Measurements from ENCODE around the gene SLC8A3. TPM values are rescaled to one million over a fixed set of nuclear protein-coding genes. Genes with fewer than 3 reads are reported as not detected.

Gene SLC8A3
- total and polyA plus RNA-seq, 2 of the 13 experiments (the other 11 are each of a cell fraction or from before 2014, with no cell fraction given): 0.01 to 0.02 TPM

DNA sequence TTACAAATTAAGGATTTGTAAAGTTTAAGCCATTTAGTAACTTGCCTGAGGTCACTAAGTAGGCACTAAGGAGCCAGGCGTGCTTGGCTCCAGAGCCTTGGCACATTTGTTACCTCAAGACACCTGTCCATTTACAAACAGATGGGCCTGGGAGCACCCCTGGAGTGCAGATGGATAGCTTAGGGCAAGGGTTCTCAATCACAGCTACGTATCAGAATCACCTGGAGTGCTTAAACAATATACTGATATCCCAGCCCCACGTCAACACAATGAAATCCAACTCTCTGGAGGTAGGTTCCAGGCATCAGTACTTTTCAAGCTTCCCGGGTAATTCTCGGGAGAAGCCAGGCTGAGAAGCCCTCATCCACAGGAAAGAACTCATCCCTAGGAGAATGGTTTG lies 45.4 kb downstream of the SLC8A3 start:
- WGBS (ENCODE audit: low lambda C conversion rate): 33% methylated on average over 3 of the region's 5 CpGs
- ATAC-seq (no peak), DNase-seq (ENCODE audit: low spot score) (no peak), FAIRE-seq (no peak)
- no peak overlapping the region for H3K9ac ChIP-seq (ENCODE audit: insufficient read depth, low read depth, low read length)
- intact Hi-C loops (cut with micrococcal nuclease; ENCODE audit: unreplicated experiment) (no loop called here), in situ Hi-C loops (cut with HindIII; ENCODE audit: extremely low pct_ligation_motif_present, low pct_unique_long_range_greater_than_20kb) (no loop called here)
- H4K20me1 ChIP-seq (ENCODE audit: insufficient read depth, low read length): no peaks in the 10 kb centered on the region
- no peak overlapping the region for H3K27ac ChIP-seq (ENCODE audit: extremely low read length, insufficient read depth, low read length)
- H3K4me2 ChIP-seq (ENCODE audit: low read depth, low read length): no peak overlapping the region
- no TSS peak for BruUV-seq (replicated peaks)
- H3K9me3 ChIP-seq (ENCODE audit: low read length): no peaks in the 10 kb centered on the region
- ChIA-PET POLR2A (no interaction called here), CTCF (ENCODE audit: low intra/inter-chr PET ratio, low total read pairs) (no interaction called here)
- H3K4me1 ChIP-seq (ENCODE audit: insufficient read depth, low read length): no peaks in the 10 kb centered on the region
- no peak overlapping the region for H2AFZ ChIP-seq (ENCODE audit: low read length)
- peaks cover 0 to 25% of the 10 kb centered on the region in 2 experiments; a peak in 2 of 5 replicates for H3K27me3 ChIP-seq (ENCODE audit: control insufficient read depth in 1 of 2, insufficient read depth in 2 of 2, low read length in 2 of 2)
- H3K36me3 ChIP-seq (replicated peaks in 1 of 2; ENCODE audit: control insufficient read depth in 1 of 2, insufficient read depth in 2 of 2, low read length in 2 of 2): no peaks in the 10 kb centered on the region
- no peak for TF ChIP-seq E2F1 (CRISPR knock-in tag; IDR thresholded peaks at IDR 0.05)
- no peak for TF ChIP-seq ZNF709 (CRISPR knock-in tag; IDR thresholded peaks at IDR 0.05)
- no peak for TF ChIP-seq RBAK (CRISPR knock-in tag; IDR thresholded peaks at IDR 0.05)
- no peaks in the 10 kb centered on the region for H3K79me2 ChIP-seq (ENCODE audit: insufficient read depth, low read length)
- no peak overlapping the region for H3K4me3 ChIP-seq (replicated peaks in 1 of 3; ENCODE audit: insufficient read depth in 1 of 3, low read depth in 2 of 3, low read length in 3 of 3)

- H3K9me3 ChIP-seq (ENCODE audit: low read length): no peaks in the 10 kb centered on the region
- peaks cover 2 to 20% of the 10 kb centered on the region in 2 experiments; a peak in 3 of 5 replicates for H3K27me3 ChIP-seq (ENCODE audit: control insufficient read depth in 1 of 2, insufficient read depth in 2 of 2, low read length in 2 of 2)
- H3K4me2 ChIP-seq (ENCODE audit: low read depth, low read length): no peak overlapping the region
- DNase-seq (ENCODE audit: low spot score) (no peak), FAIRE-seq (no peak), ATAC-seq (no peak)
- no peak overlapping the region for H3K9ac ChIP-seq (ENCODE audit: insufficient read depth, low read depth, low read length)
- intact Hi-C loops (cut with micrococcal nuclease; ENCODE audit: unreplicated experiment): no loop called here
- no peaks in the 10 kb centered on the region for H3K79me2 ChIP-seq (ENCODE audit: insufficient read depth, low read length)
- no TSS peak for BruUV-seq (replicated peaks)
- no peak overlapping the region for H3K4me3 ChIP-seq (replicated peaks in 1 of 3; ENCODE audit: insufficient read depth in 1 of 3, low read depth in 2 of 3, low read length in 3 of 3)
- H3K27ac ChIP-seq (ENCODE audit: extremely low read length, insufficient read depth, low read length): no peak overlapping the region
- no peaks in the 10 kb centered on the region for H4K20me1 ChIP-seq (ENCODE audit: insufficient read depth, low read length)
- 8% methylated on average over 1 of the region's 1 CpG for WGBS (ENCODE audit: low lambda C conversion rate)
- no peaks in the 10 kb centered on the region for H3K36me3 ChIP-seq (replicated peaks in 1 of 2; ENCODE audit: control insufficient read depth in 1 of 2, insufficient read depth in 2 of 2, low read length in 2 of 2)
- in situ Hi-C loops (cut with HindIII; ENCODE audit: extremely low pct_ligation_motif_present, low pct_unique_long_range_greater_than_20kb): no loop called here
- H3K4me1 ChIP-seq (ENCODE audit: insufficient read depth, low read length): no peaks in the 10 kb centered on the region
- POLR2A ChIA-PET: no interaction called here
- CTCF ChIA-PET (ENCODE audit: low intra/inter-chr PET ratio, low total read pairs): no interaction called here
- H2AFZ ChIP-seq (ENCODE audit: low read length): no peak overlapping the region
- TF ChIP-seq PREB (CRISPR knock-in tag; IDR thresholded peaks at IDR 0.05) (no peak), ZNF34 (CRISPR knock-in tag; IDR thresholded peaks at IDR 0.05; ENCODE audit: borderline replicate concordance) (no peak), ZNF33B (CRISPR knock-in tag; IDR thresholded peaks at IDR 0.05) (no peak), HIVEP1 (CRISPR knock-in tag; IDR thresholded peaks at IDR 0.05) (no peak), MED13 (CRISPR knock-in tag; IDR thresholded peaks at IDR 0.05) (no peak), ZSCAN30 (CRISPR knock-in tag; IDR thresholded peaks at IDR 0.05) (no peak), CEBPG (CRISPR knock-in tag; IDR thresholded peaks at IDR 0.05) (no peak), ELF3 (CRISPR knock-in tag; IDR thresholded peaks at IDR 0.05) (no peak), THAP11 (CRISPR knock-in tag; IDR thresholded peaks at IDR 0.05) (no peak), SATB2 (CRISPR knock-in tag; IDR thresholded peaks at IDR 0.05) (no peak), ATF7-NPFF (CRISPR knock-in tag; IDR thresholded peaks at IDR 0.05; ENCODE audit: low read depth) (no peak), NCOA2 (CRISPR knock-in tag; IDR thresholded peaks at IDR 0.05) (no peak), ZNF44 (CRISPR knock-in tag; IDR thresholded peaks at IDR 0.05) (no peak)
- TF ChIP-seq, protein P1, sequence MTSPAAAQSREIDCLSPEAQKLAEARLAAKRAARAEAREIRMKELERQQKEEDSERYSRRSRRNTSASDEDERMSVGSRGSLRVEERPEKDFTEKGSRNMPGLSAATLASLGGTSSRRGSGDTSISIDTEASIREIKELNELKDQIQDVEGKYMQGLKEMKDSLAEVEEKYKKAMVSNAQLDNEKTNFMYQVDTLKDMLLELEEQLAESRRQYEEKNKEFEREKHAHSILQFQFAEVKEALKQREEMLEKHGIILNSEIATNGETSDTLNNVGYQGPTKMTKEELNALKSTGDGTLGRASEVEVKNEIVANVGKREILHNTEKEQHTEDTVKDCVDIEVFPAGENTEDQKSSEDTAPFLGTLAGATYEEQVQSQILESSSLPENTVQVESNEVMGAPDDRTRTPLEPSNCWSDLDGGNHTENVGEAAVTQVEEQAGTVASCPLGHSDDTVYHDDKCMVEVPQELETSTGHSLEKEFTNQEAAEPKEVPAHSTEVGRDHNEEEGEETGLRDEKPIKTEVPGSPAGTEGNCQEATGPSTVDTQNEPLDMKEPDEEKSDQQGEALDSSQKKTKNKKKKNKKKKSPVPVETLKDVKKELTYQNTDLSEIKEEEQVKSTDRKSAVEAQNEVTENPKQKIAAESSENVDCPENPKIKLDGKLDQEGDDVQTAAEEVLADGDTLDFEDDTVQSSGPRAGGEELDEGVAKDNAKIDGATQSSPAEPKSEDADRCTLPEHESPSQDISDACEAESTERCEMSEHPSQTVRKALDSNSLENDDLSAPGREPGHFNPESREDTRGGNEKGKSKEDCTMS (CRISPR knock-in tag; conservative IDR thresholded peaks at IDR 0.05): no peak
Observed at GRCh38 chr14:70140614-70141013, 48.1 kb downstream of the SLC8A3 start.
